Measurements from ENCODE around the gene PCCA.
"Not testable (repeated sequence)": the region's sequence is repeated elsewhere in the genome, so short reads cannot be mapped to it uniquely, and the experiment has no call there.

Gene PCCA

GRCh38 chr13:100141461-100141961 lies 52.6 kb downstream of the PCCA start:
- DNase-seq = not testable (repeated sequence)

GRCh38 chr13:100146534-100146933 lies 57.6 kb downstream of the PCCA start:
- no peak for DNase-seq

- DNase-seq = no peak
Measured at GRCh38 chr13:100147825-100148224, 58.9 kb downstream of the PCCA start.

- DNase-seq = no peak
Measured at GRCh38 chr13:100148422-100148821, 59.5 kb downstream of the PCCA start.

GRCh38 chr13:100149389-100149788 lies 60.5 kb downstream of the PCCA start:
- no peak for DNase-seq

- not testable (repeated sequence) for DNase-seq
Measured at GRCh38 chr13:100150711-100151110, 61.8 kb downstream of the PCCA start.

- no peak for DNase-seq
Measured at GRCh38 chr13:100154842-100155416, 66.0 kb downstream of the PCCA start.

- no peak for DNase-seq
Measured at GRCh38 chr13:100156788-100157187, 67.9 kb downstream of the PCCA start.

- no peak for DNase-seq
Measured at GRCh38 chr13:100158569-100158968, 69.7 kb downstream of the PCCA start.

GRCh38 chr13:100159584-100159983 lies 70.7 kb downstream of the PCCA start:
- no peak for DNase-seq

GRCh38 chr13:100160450-100160849 lies 71.6 kb downstream of the PCCA start:
- no peak for DNase-seq

GRCh38 chr13:100163375-100163774 lies 74.5 kb downstream of the PCCA start:
- DNase-seq = no peak

GRCh38 chr13:100173203-100173602 lies 84.3 kb downstream of the PCCA start:
- no peak for DNase-seq

- not testable (repeated sequence) for DNase-seq
Measured at GRCh38 chr13:100174455-100174854, 85.6 kb downstream of the PCCA start.

- no peak for DNase-seq
Measured at GRCh38 chr13:100175078-100175802, 86.3 kb downstream of the PCCA start.

GRCh38 chr13:100175803-100176182 lies 86.9 kb downstream of the PCCA start:
- no peak for DNase-seq

- peak; percentile 25 for DNase-seq
Measured at GRCh38 chr13:100176801-100177400, 88.0 kb downstream of the PCCA start.

- no peak for DNase-seq
Measured at GRCh38 chr13:100178309-100178708, 89.4 kb downstream of the PCCA start.

- DNase-seq = no peak
Measured at GRCh38 chr13:100179276-100179675, 90.4 kb downstream of the PCCA start.

GRCh38 chr13:100182900-100183490 lies 94.1 kb downstream of the PCCA start:
- peak; percentile 17 for DNase-seq

GRCh38 chr13:100184095-100184494 lies 95.2 kb downstream of the PCCA start:
- DNase-seq = no peak

GRCh38 chr13:100195568-100195967 lies 106.7 kb downstream of the PCCA start:
- no peak for DNase-seq

GRCh38 chr13:100196375-100196774 lies 107.5 kb downstream of the PCCA start:
- no peak for DNase-seq

- DNase-seq = no peak
Measured at GRCh38 chr13:100197116-100197515, 108.2 kb downstream of the PCCA start.

Data from NCI-H1417 treated with DMSO at 0.1 percent for 48 hours (cell line).